IMR-90 (cell line): Measurements from ENCODE around the gene POU2F1. TPM values are rescaled to one million over a fixed set of nuclear protein-coding genes. Genes with fewer than 3 reads are reported as not detected.

Source experiments
- ATAC-seq: fragments of 200-7000 bp; cut with Tn5 transposase; 2 replicates; pipeline ENCODE4 v1.9.1; 2020; ENCODE audit warnings: low read depth, mild to moderate bottlenecking, moderate library complexity
- BruUV-seq: library from RNA; stranded (reverse); fragments of 400-500 nt; replicated peaks from 2 replicates; lab custom pipeline; 2021; lab: Mats Ljungman, UMichigan
- CTCF ChIA-PET: fragments of 300-600 bp; formaldehyde crosslinking; extraction: SDS; loops from one replicate; lab custom pipeline; 2021; ENCODE audit warnings: antibody characterized with exemption; lab: Yijun Ruan, JAX
- POLR2A ChIA-PET: fragments of 300-600 bp; sonication (Branson Sonifier 250); formaldehyde crosslinking; loops from one replicate; lab custom pipeline; 2022; ENCODE audit warnings: antibody characterized with exemption; ENCODE audit not compliant: unreplicated experiment; lab: Charles Lee
- DNase-seq: peaks from one replicate; pipeline ENCODE4 v3.0.0; 2013
- H2AFZ ChIP-seq: replicated peaks from 2 replicates; pipeline ENCODE3; 2013; ENCODE audit warnings: low read length, mild to moderate bottlenecking; ENCODE audit not compliant: poor library complexity
- H2AK5ac ChIP-seq: 2 replicates; pipeline ENCODE4 v1.6.1; 2013; ENCODE audit warnings: low read depth, low read length, inconsistent platforms
- H2AK9ac ChIP-seq: replicated peaks from 2 replicates; pipeline ENCODE3; 2013; ENCODE audit warnings: mild to moderate bottlenecking, low read depth, low read length, moderate library complexity; ENCODE audit not compliant: poor library complexity
- H2BK120ac ChIP-seq: 2 replicates; pipeline ENCODE4 v1.6.1; 2013; ENCODE audit warnings: low read depth, low read length, inconsistent platforms
- H2BK15ac ChIP-seq: 3 replicates; pipeline ENCODE4 v1.6.1; 2013; ENCODE audit warnings: low read depth, low read length, inconsistent platforms
- H2BK20ac ChIP-seq: 2 replicates; pipeline ENCODE4 v1.6.1; 2013; ENCODE audit warnings: low read depth, mild to moderate bottlenecking, inconsistent platforms, low read length, moderate library complexity
- H2BK5ac ChIP-seq: 2 replicates; pipeline ENCODE4 v1.6.1; 2013; ENCODE audit warnings: mild to moderate bottlenecking, low read depth, low read length, inconsistent platforms; ENCODE audit not compliant: poor library complexity, severe bottlenecking
- H3K14ac ChIP-seq: replicated peaks from 2 replicates; pipeline ENCODE4 v1.6.1; 2013; ENCODE audit warnings: low read depth, low read length, inconsistent platforms
- H3K18ac ChIP-seq: 2 replicates; pipeline ENCODE4 v1.6.1; 2013; ENCODE audit warnings: low read depth, low read length, control low read depth
- H3K23ac ChIP-seq: 2 replicates; pipeline ENCODE4 v1.6.1; 2013; ENCODE audit warnings: low read depth, low read length, inconsistent platforms
- H3K27ac ChIP-seq: 2 replicates; pipeline ENCODE4 v1.5.1; 2013; ENCODE audit warnings: mild to moderate bottlenecking, control low read depth, low read length; ENCODE audit not compliant: insufficient read depth
- H3K27me3 ChIP-seq: 2 replicates; pipeline ENCODE4 v1.6.1; 2013; ENCODE audit warnings: low read length; ENCODE audit not compliant: control insufficient read depth, insufficient read depth
- H3K36me3 ChIP-seq: 2 replicates; pipeline ENCODE4 v1.6.1; 2013; ENCODE audit warnings: low read length, mixed read lengths; ENCODE audit not compliant: control insufficient read depth, insufficient read depth
- H3K4ac ChIP-seq: 2 replicates; pipeline ENCODE4 v1.6.1; 2013; ENCODE audit warnings: low read depth, low read length, inconsistent platforms
- H3K4me1 ChIP-seq: 2 replicates; pipeline ENCODE4 v1.6.1; 2013; ENCODE audit warnings: low read length, mixed read lengths; ENCODE audit not compliant: control insufficient read depth, insufficient read depth
- H3K4me2 ChIP-seq: 2 replicates; pipeline ENCODE4 v1.6.1; 2013; ENCODE audit warnings: low read depth, mild to moderate bottlenecking, control low read depth, low read length, moderate library complexity
- H3K4me3 ChIP-seq: 2 replicates; pipeline ENCODE4 v1.5.1; 2013; ENCODE audit warnings: low read depth, mild to moderate bottlenecking, control low read depth, low read length, moderate library complexity; ENCODE audit not compliant: insufficient read depth
- H3K56ac ChIP-seq: 2 replicates; pipeline ENCODE4 v1.6.1; 2013; ENCODE audit warnings: low read length, inconsistent platforms; ENCODE audit not compliant: insufficient read depth; ENCODE audit errors: extremely low read depth
- H3K79me1 ChIP-seq, 2 experiments: 2 replicates each; pipeline ENCODE4 v1.6.1; 2013; ENCODE audit warnings: low read length in 2 of 2, inconsistent platforms in 1 of 2, low read depth in 1 of 2
- H3K9ac ChIP-seq: 2 replicates; pipeline ENCODE4 v1.6.1; 2013; ENCODE audit warnings: low read depth, low read length, control low read depth
- H3K9me1 ChIP-seq: 2 replicates; pipeline ENCODE4 v1.6.1; 2013; ENCODE audit warnings: low read length, inconsistent platforms; ENCODE audit not compliant: insufficient read depth
- H3K9me3 ChIP-seq: 2 replicates; pipeline ENCODE4 v1.6.1; 2013; ENCODE audit warnings: low read length; ENCODE audit not compliant: control insufficient read depth, insufficient read depth
- H4K20me1 ChIP-seq: 2 replicates; pipeline ENCODE4 v1.6.1; 2013; ENCODE audit warnings: low read length, inconsistent platforms; ENCODE audit not compliant: insufficient read depth
- H4K5ac ChIP-seq: 2 replicates; pipeline ENCODE4 v1.6.1; 2013; ENCODE audit warnings: mild to moderate bottlenecking, low read depth, low read length, control low read depth
- H4K8ac ChIP-seq, 2 experiments: 2 replicates each; pipeline ENCODE4 v1.6.1; 2013; ENCODE audit warnings: low read depth in 2 of 2, low read length in 2 of 2, control low read depth in 1 of 2, inconsistent platforms in 1 of 2
- H4K91ac ChIP-seq: 2 replicates; pipeline ENCODE4 v1.6.1; 2013; ENCODE audit warnings: low read depth, low read length, inconsistent platforms; ENCODE audit not compliant: insufficient read depth
- BHLHE40 ChIP-seq: fragments of 150-350 bp; IDR thresholded peaks from 2 replicates; pipeline ENCODE4 v1.6.1; 2016; ENCODE audit warnings: mild to moderate bottlenecking, low read depth, low read length
- CEBPB ChIP-seq: IDR thresholded peaks from 2 replicates; pipeline ENCODE4 v1.6.1; 2012; ENCODE audit warnings: low read depth, low read length, improper control_type of control experiment
- CHD1 ChIP-seq: IDR thresholded peaks from 2 replicates; pipeline ENCODE4 v1.6.1; 2012; ENCODE audit warnings: low read depth, low read length, improper control_type of control experiment
- CTCF ChIP-seq: conservative IDR thresholded peaks from 2 replicates; pipeline ENCODE4 v1.5.1; 2012; ENCODE audit warnings: mild to moderate bottlenecking, low read depth, low read length, improper control_type of control experiment
- ELK1 ChIP-seq: fragments of 150-350 bp; IDR thresholded peaks from 2 replicates; pipeline ENCODE4 v1.6.1; 2016; ENCODE audit warnings: low read depth, mild to moderate bottlenecking, low read length, moderate library complexity, borderline replicate concordance
- FOS ChIP-seq: fragments of 150-350 bp; IDR thresholded peaks from 2 replicates; pipeline ENCODE4 v1.6.1; 2016; ENCODE audit warnings: low read depth, low read length
- MAFK ChIP-seq: IDR thresholded peaks from 2 replicates; pipeline ENCODE4 v1.6.1; 2012; ENCODE audit warnings: low read depth, low read length, improper control_type of control experiment
- MAZ ChIP-seq: IDR thresholded peaks from 2 replicates; pipeline ENCODE4 v1.6.1; 2012; ENCODE audit warnings: low read depth, mild to moderate bottlenecking, low read length, improper control_type of control experiment, moderate library complexity, borderline replicate concordance
- MXI1 ChIP-seq: IDR thresholded peaks from 2 replicates; pipeline ENCODE4 v1.6.1; 2012; ENCODE audit warnings: low read depth, mild to moderate bottlenecking, low read length, moderate library complexity, borderline replicate concordance
- NFE2L2 ChIP-seq: fragments of 150-350 bp; IDR thresholded peaks from 2 replicates; pipeline ENCODE4 v1.6.1; 2016; ENCODE audit warnings: low read depth, mild to moderate bottlenecking, low read length
- POLR2A ChIP-seq: IDR thresholded peaks from 2 replicates; pipeline ENCODE4 v1.6.1; 2012; ENCODE audit warnings: mild to moderate bottlenecking, low read depth, low read length
- RAD21 ChIP-seq: IDR thresholded peaks from 2 replicates; pipeline ENCODE4 v1.6.1; 2012; ENCODE audit warnings: low read length, improper control_type of control experiment
- RCOR1 ChIP-seq: IDR thresholded peaks from 2 replicates; pipeline ENCODE4 v1.6.1; 2012; ENCODE audit warnings: mild to moderate bottlenecking, low read length, improper control_type of control experiment; ENCODE audit not compliant: insufficient replicate concordance
- RFX5 ChIP-seq: IDR thresholded peaks from 2 replicates; pipeline ENCODE4 v1.8.0; 2012; ENCODE audit warnings: low read depth, mild to moderate bottlenecking, low read length, moderate library complexity
- SMC3 ChIP-seq: fragments of 150-350 bp; IDR thresholded peaks from 2 replicates; pipeline ENCODE4 v1.6.1; 2016; ENCODE audit warnings: low read depth, mild to moderate bottlenecking, antibody characterized with exemption, low read length, moderate library complexity
- USF2 ChIP-seq: fragments of 150-350 bp; IDR thresholded peaks from 2 replicates; pipeline ENCODE4 v1.6.1; 2017; ENCODE audit warnings: mild to moderate bottlenecking, antibody characterized with exemption, low read length, low read depth
- WGBS, 2 experiments: methylation state at CpG; one replicate each; pipeline versions ENCODE4 v1.1.5 to v1.1.7; 2013; ENCODE audit warnings: missing lambda C conversion rate in 2 of 2; ENCODE audit not compliant: insufficient read length in 1 of 2; ENCODE audit errors: extremely low coverage in 2 of 2; 5-methylcytosine and 5-hydroxymethylcytosine counted together
- dilution Hi-C: fragments of 300-500 bp; cut with HindIII; formaldehyde crosslinking; loops from one replicate; pipeline ENCODE4 v1.14.3; 2018; ENCODE audit warnings: low sequenced_read_pairs; ENCODE audit not compliant: unreplicated experiment
- in situ Hi-C: fragments of 300-500 bp; cut with MboI; formaldehyde crosslinking; loops from 3 replicates; pipeline ENCODE4 v1.14.3; 2019; ENCODE audit warnings: low sequenced_read_pairs, inconsistent platforms, mixed read lengths
- intact Hi-C: fragments of 100-400 bp; cut with micrococcal nuclease; formaldehyde crosslinking; loops from 2 replicates; pipeline ENCODE4 v1.10.0; 2022
- polyA plus RNA-seq, 3 experiments: library from polyadenylated mRNA; depleted of rRNA; stranded (reverse); fragments of >200 nt; gene quantifications; 2 replicates each; pipeline ENCODE4 v1.2.3, GENCODE V29; 2012; ENCODE audit warnings: low replicate concordance in 1 of 3
- total RNA-seq: library from RNA; depleted of rRNA; stranded (reverse); fragments of >200 nt; gene quantifications from 2 replicates; pipeline ENCODE4 v1.2.3, GENCODE V29; 2012

The POU2F1 gene
- total and polyA plus RNA-seq, 2 of the 4 experiments (the other 2 are of a cell fraction): 1.2 to 3.4 TPM

GRCh38 chr1:167276969-167277368 is 56.3 kb downstream of the POU2F1 start:
- Histone ChIP-seq H4K91ac (no peak overlapping the region), H3K9me3 (no peaks in the 10 kb centered on the region), H4K5ac (no peak overlapping the region), H2AFZ (no peak overlapping the region), H2BK15ac (no peak overlapping the region), H3K18ac (no peak overlapping the region), H3K27ac (no peak overlapping the region), H3K9me1 (no peaks in the 10 kb centered on the region), H4K8ac (no peak overlapping the region), H3K56ac (no peak overlapping the region), H3K27me3 (no peaks in the 10 kb centered on the region), H3K4ac (no peak overlapping the region), H3K14ac (no peak overlapping the region), H3K23ac (no peak overlapping the region), H3K4me2 (no peak overlapping the region), H2BK20ac (no peak overlapping the region), H3K4me1 (no peaks in the 10 kb centered on the region), H2AK9ac (no peak overlapping the region), H2BK120ac (no peak overlapping the region), H3K9ac (no peak overlapping the region), H3K4me3 (no peak overlapping the region), H4K20me1 (no peaks in the 10 kb centered on the region), H3K36me3 (no peaks in the 10 kb centered on the region), H3K79me1 (peaks cover 14 to 20% of the 10 kb centered on the region in 2 experiments), H2AK5ac (no peak overlapping the region), H2BK5ac (no peak overlapping the region)
- TF ChIP-seq NFE2L2 (no peak), ELK1 (no peak), CTCF (no peak), MAZ (no peak), RAD21 (no peak), MAFK (no peak), BHLHE40 (no peak), RCOR1 (no peak), USF2 (no peak), FOS (no peak), MXI1 (no peak), POLR2A (no peak), CEBPB (no peak), RFX5 (no peak), CHD1 (no peak), SMC3 (no peak)
- dilution Hi-C loops (no loop called here), in situ Hi-C loops (no loop called here), intact Hi-C loops (no loop called here)
- no CpG with 5 or more reads among the region's 3 CpGs for WGBS, 2 experiments
- BruUV-seq: no TSS peak
- DNase-seq (no peak), ATAC-seq (no peak)
- ChIA-PET POLR2A (no interaction called here), CTCF (no interaction called here)
